ENCODE measurements around the gene ATF7IP2. TPM values are rescaled to one million over a fixed set of nuclear protein-coding genes. Genes with fewer than 3 reads are reported as not detected.
A peak's percentile ranks its signal among the peaks of the same experiment; 100 is the strongest.

Gene ATF7IP2
- total and polyA plus RNA-seq, 2 of the 13 experiments (the other 11 are each of a cell fraction or from before 2014, with no cell fraction given), result 117 to 217 TPM

GRCh38 chr16:10514369-10515055 is 128.7 kb downstream of the ATF7IP2 start (continued):
- TF ChIP-seq FOXP1 (IDR thresholded peaks at IDR 0.05) (no peak), FOXP1 (CRISPR knock-in tag; IDR thresholded peaks at IDR 0.05) (peak; percentile 9; the same call in 1 of the 2 replicates), TGIF2 (CRISPR knock-in tag; IDR thresholded peaks at IDR 0.05) (no peak; the same call in 1 of the 2 replicates), ZNF713 (CRISPR knock-in tag; IDR thresholded peaks at IDR 0.05) (0 out of 2 replicates have a peak, but pooled peaks have one; percentile 52), RXRB (CRISPR knock-in tag; IDR thresholded peaks at IDR 0.05; ENCODE audit: borderline replicate concordance) (peak; percentile 56; the same call in 1 of the 2 replicates), ZSCAN29 (CRISPR knock-in tag; conservative IDR thresholded peaks at IDR 0.05) (peak; percentile 79), ZNF24 (IDR thresholded peaks at IDR 0.05) (peak; percentile 50; the same call in 1 of the 2 replicates), PREB (CRISPR knock-in tag; IDR thresholded peaks at IDR 0.05) (no peak), HOXA5 (CRISPR knock-in tag; IDR thresholded peaks at IDR 0.05) (0 out of 2 replicates have a peak, but pooled peaks have one; percentile 35), HNF4A (CRISPR knock-in tag; IDR thresholded peaks at IDR 0.05) (peak; percentile 45), ZFY (CRISPR knock-in tag; IDR thresholded peaks at IDR 0.05) (peak; percentile 28; the same call in 1 of the 2 replicates), ZNF652 (CRISPR knock-in tag; IDR thresholded peaks at IDR 0.05; ENCODE audit: borderline replicate concordance, low read depth) (peak; percentile 60), RAD21 (CRISPR knock-in tag; IDR thresholded peaks at IDR 0.05) (peak; percentile 86), HMGXB3 (CRISPR knock-in tag; IDR thresholded peaks at IDR 0.05; ENCODE audit: borderline replicate concordance) (0 out of 2 replicates have a peak, but pooled peaks have one; percentile 44), SSRP1 (CRISPR knock-in tag; IDR thresholded peaks at IDR 0.05) (0 out of 2 replicates have a peak, but pooled peaks have one; percentile 18), ARNTL (CRISPR knock-in tag; IDR thresholded peaks at IDR 0.05) (no peak), ZNF124 (CRISPR knock-in tag; IDR thresholded peaks at IDR 0.05) (no peak), ARID3A (IDR thresholded peaks at IDR 0.05; ENCODE audit: low read depth, low read length) (peak; percentile 72), MAFF (IDR thresholded peaks at IDR 0.05; ENCODE audit: low read depth, low read length) (0 out of 2 replicates have a peak, but pooled peaks have one; percentile 33), GATA4 (IDR thresholded peaks at IDR 0.05; ENCODE audit: borderline replicate concordance, low read depth) (no peak), CTCF (CRISPR knock-in tag; IDR thresholded peaks at IDR 0.05) (peak; percentile 86), ZNF441 (CRISPR knock-in tag; IDR thresholded peaks at IDR 0.05; ENCODE audit: borderline replicate concordance) (0 out of 2 replicates have a peak, but pooled peaks have one; percentile 23)
